ENCODE measurements around the gene FAM114A2.

- no peak for TF ChIP-seq POLR2A (IDR thresholded peaks at IDR 0.05; ENCODE audit: low read length)
- no peak for TF ChIP-seq GATA1 (IDR thresholded peaks at IDR 0.05; ENCODE audit: low read depth, low read length)
Measured at GRCh38 chr5:153981905-153982605, 56.7 kb downstream of the FAM114A2 start.

Data from erythroblast (primary cell).